Thoracic aorta (tissue), 2 donors: ENCODE results near the gene CD48. TPM values are rescaled to one million over a fixed set of nuclear protein-coding genes. Genes with fewer than 3 reads are reported as not detected.

Source experiments
- ATAC-seq: fragments of 150-250 bp; one replicate; pipeline ENCODE4 v1.8.0; 2017; ENCODE audit warnings: low read depth; ENCODE audit not compliant: insufficient number of reproducible peaks, low FRiP score
- DNase-seq: peaks from one replicate; pipeline ENCODE4 v3.0.0-alpha.2; 2020; ENCODE audit warnings: low spot score
- H3K27ac ChIP-seq, 2 donors: fragments of 200-600 bp; sonication (generic); 1 replicate in 1 of 2; 2 replicates in 1 of 2; pipeline ENCODE4 v1.5.1; 2016; ENCODE audit warnings: mild to moderate bottlenecking in 2 of 2, moderate library complexity in 2 of 2
- H3K27me3 ChIP-seq: fragments of 200-600 bp; sonication (generic); replicated peaks from 2 replicates; pipeline ENCODE4 v1.6.0; 2016; ENCODE audit warnings: mild to moderate bottlenecking; ENCODE audit not compliant: insufficient read depth
- H3K36me3 ChIP-seq: fragments of 200-600 bp; sonication (generic); one replicate; pipeline ENCODE4 v1.5.1; 2016
- H3K4me1 ChIP-seq, 2 donors: fragments of 200-600 bp; sonication (generic); 1 replicate in 1 of 2; 2 replicates in 1 of 2; pipeline versions ENCODE4 v1.5.1 to v1.6.0; 2016; ENCODE audit warnings: low read depth in 2 of 2, mild to moderate bottlenecking in 1 of 2; ENCODE audit not compliant: control insufficient read depth in 1 of 2
- H3K4me3 ChIP-seq: fragments of 200-600 bp; sonication (generic); 2 replicates; pipeline ENCODE4 v1.5.1; 2016; ENCODE audit warnings: mild to moderate bottlenecking
- H3K9me3 ChIP-seq: fragments of 200-600 bp; sonication (generic); 2 replicates; pipeline ENCODE4 v1.5.1; 2016
- CTCF ChIP-seq: fragments of 200-600 bp; sonication (generic); IDR thresholded peaks from one replicate; pipeline ENCODE4 v1.5.1; 2019; ENCODE audit warnings: antibody characterized with exemption
- total RNA-seq, 2 donors: library from RNA; depleted of rRNA; stranded (reverse); fragments of >200 nt; gene quantifications; one replicate each; pipeline versions ENCODE4 v1.1.0 to v1.2.3, GENCODE V29; 2016

The CD48 gene
- total RNA-seq, 2 donors from 2014 or later, result 9.0 to 9.9 TPM

DNA sequence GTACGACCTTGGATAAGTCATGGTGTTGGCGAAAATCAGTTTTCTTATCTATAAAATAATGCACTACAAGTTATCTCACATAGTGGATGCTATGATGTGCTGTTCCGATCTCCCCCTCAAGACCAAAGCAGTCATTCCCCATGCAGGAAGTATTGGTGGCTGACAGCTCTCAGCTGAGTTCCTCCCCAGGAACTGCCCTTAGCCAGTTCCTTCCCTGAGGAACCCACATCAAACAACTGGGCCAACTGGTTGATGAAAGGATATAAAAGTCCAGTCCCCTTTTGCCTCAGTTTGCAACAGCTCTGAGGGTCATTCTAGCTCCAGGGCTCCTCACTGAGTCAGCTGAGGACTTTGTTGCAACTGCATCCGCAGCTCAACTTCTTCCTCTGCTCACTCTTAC, 48.7 kb downstream of the CD48 start:
- TF ChIP-seq CTCF, result no peak
- Histone ChIP-seq H3K36me3 (no peaks in the 10 kb centered on the region), H3K4me1 (no peaks in the 10 kb centered on the region), H3K27ac (no peak overlapping the region), H3K4me3 (no peak overlapping the region), H3K27me3 (no peaks in the 10 kb centered on the region), H3K9me3 (no peaks in the 10 kb centered on the region)
- ATAC-seq (no peak), DNase-seq (no peak)

GRCh38 chr1:160659566-160659965, 52.1 kb downstream of the CD48 start:
- DNase-seq (no peak), ATAC-seq (no peak)

GRCh38 chr1:160658814-160659193, 52.8 kb downstream of the CD48 start:
- Histone ChIP-seq H3K9me3 (no peaks in the 10 kb centered on the region), H3K4me1 (no peaks in the 10 kb centered on the region), H3K36me3 (no peaks in the 10 kb centered on the region), H3K27ac (no peak overlapping the region), H3K27me3 (no peaks in the 10 kb centered on the region), H3K4me3 (no peak overlapping the region)
- TF ChIP-seq CTCF, result no peak
- ATAC-seq (no peak), DNase-seq (no peak)

More at GRCh38 chr1:160659566-160659965, 52.1 kb downstream of the CD48 start:
- Histone ChIP-seq H3K4me3 (no peak overlapping the region), H3K4me1 (no peaks in the 10 kb centered on the region), H3K36me3 (no peaks in the 10 kb centered on the region), H3K27me3 (no peaks in the 10 kb centered on the region), H3K9me3 (no peaks in the 10 kb centered on the region), H3K27ac (no peak overlapping the region)
- no peak for TF ChIP-seq CTCF

- no peak for TF ChIP-seq CTCF
- Histone ChIP-seq H3K27me3 (no peaks in the 10 kb centered on the region), H3K4me1 (no peaks in the 10 kb centered on the region), H3K36me3 (no peaks in the 10 kb centered on the region), H3K9me3 (no peaks in the 10 kb centered on the region), H3K27ac (no peak overlapping the region), H3K4me3 (no peak overlapping the region)
- ATAC-seq (no peak), DNase-seq (no peak)
Measured at GRCh38 chr1:160658162-160658813, 53.3 kb downstream of the CD48 start.

GRCh38 chr1:160657250-160657781, 54.3 kb downstream of the CD48 start:
- no peaks in the 10 kb centered on the region for H3K36me3 ChIP-seq
- H3K4me1 ChIP-seq, result no peaks in the 10 kb centered on the region
- ATAC-seq (no peak), DNase-seq (no peak)
- H3K9me3 ChIP-seq, result no peaks in the 10 kb centered on the region
- H3K27ac ChIP-seq, result no peak overlapping the region
- TF ChIP-seq CTCF, result no peak
- no peaks in the 10 kb centered on the region for H3K27me3 ChIP-seq
- H3K4me3 ChIP-seq, result no peak overlapping the region
